ENCODE measurements around the gene CCT5. TPM values are rescaled to one million over a fixed set of nuclear protein-coding genes. Genes with fewer than 3 reads are reported as not detected.

CCT5 gene
- total RNA-seq, 1 experiment from 2014 or later: 548 TPM

GRCh38 chr5:10219068-10219467 lies 31.0 kb upstream of the CCT5 start (continued):
- no peak for TF ChIP-seq ZNF425 (CRISPR knock-in tag; conservative IDR thresholded peaks at IDR 0.05)

- peak; percentile 20 for DNase-seq (ENCODE audit: low spot score)
- no peaks in the 10 kb centered on the region for H3K27me3 Mint-ChIP-seq (ENCODE audit: low read depth)
- POLR2A ChIA-PET: no interaction called here
Measured at GRCh38 chr5:10220248-10220647, 29.8 kb upstream of the CCT5 start.

More at GRCh38 chr5:10220248-10220647, 29.8 kb upstream of the CCT5 start:
- ATAC-seq: peak; percentile 63; the same call in 1 of the 2 replicates
- no peak overlapping the region for H3K27ac Mint-ChIP-seq
- CTCF ChIA-PET: no interaction called here
- H3K4me1 Mint-ChIP-seq: peaks cover 5% of the 10 kb centered on the region
- H3K36me3 Mint-ChIP-seq: peaks cover 29% of the 10 kb centered on the region
- peaks cover 17% of the 10 kb centered on the region for H3K9me3 Mint-ChIP-seq
- TF ChIP-seq ZNF396 (CRISPR knock-in tag; IDR thresholded peaks at IDR 0.05; ENCODE audit: borderline replicate concordance) (no peak), E2F4 (CRISPR knock-in tag; IDR thresholded peaks at IDR 0.05; ENCODE audit: borderline replicate concordance, low read depth) (no peak), ARID4B (CRISPR knock-in tag; IDR thresholded peaks at IDR 0.05; ENCODE audit: borderline replicate concordance) (no peak), CREB1 (CRISPR knock-in tag; IDR thresholded peaks at IDR 0.05) (no peak), ZSCAN18 (CRISPR knock-in tag; IDR thresholded peaks at IDR 0.05) (no peak), MYBL2 (CRISPR knock-in tag; IDR thresholded peaks at IDR 0.05) (no peak), ZNF532 (CRISPR knock-in tag; IDR thresholded peaks at IDR 0.05; ENCODE audit: borderline replicate concordance) (no peak), EMX1 (CRISPR knock-in tag; IDR thresholded peaks at IDR 0.05) (no peak), ATF1 (CRISPR knock-in tag; IDR thresholded peaks at IDR 0.05) (no peak), ZNF671 (CRISPR knock-in tag; IDR thresholded peaks at IDR 0.05) (no peak), ELF4 (CRISPR knock-in tag; IDR thresholded peaks at IDR 0.05; ENCODE audit: low read depth) (no peak), ZNF219 (CRISPR knock-in tag; IDR thresholded peaks at IDR 0.05; ENCODE audit: borderline replicate concordance) (no peak), CBFB (CRISPR knock-in tag; IDR thresholded peaks at IDR 0.05; ENCODE audit: low read depth) (no peak), FOXK1 (CRISPR knock-in tag; IDR thresholded peaks at IDR 0.05) (no peak), ZNF423 (CRISPR knock-in tag; IDR thresholded peaks at IDR 0.05) (no peak), ESRRA (CRISPR knock-in tag; IDR thresholded peaks at IDR 0.05; ENCODE audit: borderline replicate concordance) (no peak), ZNF263 (CRISPR knock-in tag; IDR thresholded peaks at IDR 0.05; ENCODE audit: low read depth) (no peak), SMAD3 (CRISPR knock-in tag; IDR thresholded peaks at IDR 0.05; ENCODE audit: borderline replicate concordance) (no peak), ZMAT4 (CRISPR knock-in tag; IDR thresholded peaks at IDR 0.05) (no peak), IRF1 (CRISPR knock-in tag; IDR thresholded peaks at IDR 0.05) (no peak)
- no peak overlapping the region for H3K4me3 Mint-ChIP-seq

All from WTC11 (cell line).